CD4-positive, alpha-beta T cell treated with Interleukin-6 at 100 ng/mL for 8 hours (primary cell): ENCODE data around the gene GALK2.
"Not testable (repeated sequence)": the region's sequence is repeated elsewhere in the genome, so short reads cannot be mapped to it uniquely, and the experiment has no call there.

Experiments
- DNase-seq: peaks from one replicate; pipeline ENCODE4 v3.0.0-alpha.2; 2020; ENCODE audit warnings: mixed read lengths, low spot score

Gene GALK2

DNA sequence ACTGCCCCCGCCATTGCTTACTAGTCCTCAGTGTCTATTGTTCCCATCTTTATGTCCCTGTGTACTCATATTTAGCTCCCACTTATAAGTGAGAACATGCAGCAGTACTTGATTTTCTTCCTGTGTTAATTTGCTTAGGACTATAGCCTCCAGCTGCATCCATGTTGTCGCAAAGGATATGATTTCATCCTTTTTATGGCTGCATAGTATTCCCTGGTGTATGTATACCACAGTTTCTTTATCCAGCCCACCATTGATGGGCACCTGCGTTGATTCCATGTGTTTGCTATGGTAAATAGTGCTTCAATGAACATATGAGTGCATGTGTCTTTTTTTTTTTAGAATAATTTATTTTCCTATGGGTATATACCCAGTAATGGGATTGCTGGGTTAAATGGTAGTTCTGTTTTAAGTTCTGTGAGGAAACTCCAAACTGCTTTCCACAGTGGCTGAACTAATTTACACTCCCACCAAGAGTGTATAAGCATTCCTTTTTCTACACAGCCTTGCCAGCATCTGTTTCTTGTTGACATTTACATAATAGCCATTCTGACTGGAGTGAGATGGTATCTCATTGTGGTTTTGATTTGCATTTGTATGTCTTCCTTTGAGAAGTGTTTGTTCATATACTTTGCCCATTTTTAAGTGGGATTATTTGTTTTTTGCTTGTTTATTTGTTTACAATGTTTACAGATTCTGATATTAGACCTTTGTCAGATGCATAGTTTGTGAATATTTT, 53.7 kb downstream of the GALK2 start:
- DNase-seq = no peak

DNA sequence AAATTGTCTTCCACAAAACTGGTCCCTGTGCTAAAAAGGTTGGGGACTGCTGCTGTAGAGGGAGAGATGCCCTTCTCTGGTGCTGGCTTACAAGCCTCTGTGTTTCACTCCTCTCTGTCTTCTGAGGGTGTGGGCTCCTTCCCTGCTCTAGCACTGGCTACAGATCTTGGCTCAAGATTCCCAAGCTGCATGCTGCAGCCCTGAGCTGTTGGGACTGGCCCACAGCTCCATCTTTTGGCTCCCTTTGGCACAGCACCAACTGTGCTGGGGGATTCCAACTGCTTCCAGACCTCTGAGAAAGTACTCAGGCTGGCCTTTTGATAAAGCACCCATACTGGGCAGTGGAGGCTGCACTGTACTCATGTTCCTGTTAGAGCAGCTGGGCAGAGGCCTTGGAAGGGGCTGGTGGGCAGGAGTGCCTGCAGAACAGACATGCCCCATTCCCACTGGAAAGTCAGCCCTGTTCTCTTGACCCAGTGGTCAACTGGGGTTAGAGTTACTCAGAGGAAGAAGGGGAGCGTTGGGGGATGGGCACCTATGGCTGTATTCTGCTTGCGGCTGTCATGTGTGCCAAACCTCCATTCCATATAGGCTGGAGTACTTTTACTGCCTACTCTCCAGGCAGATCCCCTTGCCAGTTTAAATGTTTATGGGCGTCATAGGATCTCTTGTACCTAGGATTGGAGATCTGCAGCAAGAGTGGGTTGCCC, 55.7 kb downstream of the GALK2 start:
- DNase-seq = no peak

GRCh38 chr15:49227602-49228001, 57.6 kb downstream of the GALK2 start:
- DNase-seq = no peak

DNA sequence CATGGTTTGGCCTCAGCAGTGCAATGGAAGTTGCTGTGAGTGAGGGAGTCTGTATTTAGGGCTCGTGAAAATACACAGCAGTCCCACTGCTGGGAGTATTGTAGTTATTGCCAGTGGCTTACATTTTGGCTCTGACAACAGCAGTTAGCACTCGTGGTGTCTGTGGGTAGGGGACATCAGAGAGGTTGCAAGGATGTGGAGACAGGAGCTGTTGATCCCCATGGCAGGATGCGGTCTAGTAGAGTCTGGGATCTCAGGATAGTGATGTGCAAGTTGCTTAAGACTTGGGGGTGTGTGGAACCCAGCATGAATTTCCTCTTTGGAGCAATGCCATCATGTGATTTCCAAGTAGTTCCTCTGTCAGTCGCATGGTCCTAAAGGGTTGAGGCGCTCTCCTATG, 59.9 kb downstream of the GALK2 start:
- no peak for DNase-seq

DNA sequence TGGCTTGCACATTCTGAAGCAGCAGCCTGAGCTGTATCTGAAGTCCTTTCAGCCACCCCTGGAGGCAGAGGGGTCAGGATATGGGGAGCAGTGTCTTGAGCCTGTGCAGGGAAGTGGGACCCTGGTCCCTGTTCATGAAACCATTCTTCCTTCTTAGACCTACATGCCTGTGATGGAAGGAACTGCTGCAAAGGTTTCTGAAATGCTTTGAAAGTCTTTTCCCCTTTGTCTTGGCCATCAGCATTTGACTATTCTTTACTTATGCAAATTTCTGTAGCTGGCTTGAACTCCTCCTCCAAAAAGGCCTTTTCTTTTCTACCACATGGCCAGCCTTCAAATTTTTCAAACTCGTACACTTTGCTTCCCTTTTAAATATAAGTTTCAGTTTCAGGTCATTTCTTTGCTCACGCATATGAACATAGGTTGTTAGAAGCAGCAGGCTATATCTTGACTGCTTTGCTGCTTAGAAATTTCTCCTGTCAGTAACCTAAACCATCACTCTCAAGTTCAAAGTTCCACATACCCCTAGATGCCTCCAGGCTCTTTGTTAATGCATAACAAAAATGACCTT, 62.3 kb downstream of the GALK2 start:
- DNase-seq = no peak

- DNase-seq = peak; percentile 35
Observed at GRCh38 chr15:49235446-49236124, 65.5 kb downstream of the GALK2 start.

- no peak for DNase-seq
Observed at GRCh38 chr15:49236869-49237268, 66.8 kb downstream of the GALK2 start.

DNA sequence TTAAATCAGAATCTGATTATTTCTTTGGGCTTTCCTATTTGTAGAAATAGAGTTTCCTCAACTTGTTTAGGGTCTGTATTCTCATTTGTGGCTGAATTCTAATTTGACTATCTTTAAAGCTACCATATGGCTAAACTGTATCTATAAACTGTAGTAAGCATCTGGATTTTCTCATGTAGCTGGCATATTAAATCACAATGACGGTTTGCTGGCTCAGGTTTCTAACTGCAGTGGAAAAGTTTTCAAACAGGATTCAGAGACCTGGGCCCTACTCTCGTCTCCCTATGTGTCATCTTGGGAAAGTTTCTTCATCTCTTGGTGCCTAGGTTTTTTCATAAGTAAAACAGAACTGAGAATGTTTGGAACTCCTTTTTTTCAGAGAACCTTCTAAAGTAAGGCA, 68.3 kb downstream of the GALK2 start:
- no peak for DNase-seq

- no peak for DNase-seq
Observed at GRCh38 chr15:49239105-49239504, 69.1 kb downstream of the GALK2 start.

GRCh38 chr15:49242820-49243219, 72.8 kb downstream of the GALK2 start:
- no peak for DNase-seq

- DNase-seq = no peak
Observed at GRCh38 chr15:49247556-49248110, 77.6 kb downstream of the GALK2 start.

DNA sequence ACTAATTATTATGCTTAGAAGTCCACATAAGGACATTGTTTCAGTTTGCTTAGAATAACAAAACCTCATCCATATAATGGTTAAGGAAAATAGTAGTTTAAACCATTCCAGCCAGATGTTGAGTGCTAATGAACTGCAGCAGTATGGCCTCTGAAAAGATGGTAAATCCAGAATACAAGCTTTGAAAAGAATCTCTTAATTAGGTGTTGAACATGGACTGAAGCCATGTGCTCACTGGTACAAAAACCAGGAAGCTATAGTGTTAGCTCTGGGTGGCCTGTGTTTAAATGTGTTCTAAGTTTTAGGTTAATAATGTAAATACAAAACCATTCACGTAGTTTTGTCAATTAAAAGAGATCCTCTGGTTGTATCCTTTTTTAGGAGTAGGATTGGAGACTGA, 78.2 kb downstream of the GALK2 start:
- DNase-seq = no peak

DNA sequence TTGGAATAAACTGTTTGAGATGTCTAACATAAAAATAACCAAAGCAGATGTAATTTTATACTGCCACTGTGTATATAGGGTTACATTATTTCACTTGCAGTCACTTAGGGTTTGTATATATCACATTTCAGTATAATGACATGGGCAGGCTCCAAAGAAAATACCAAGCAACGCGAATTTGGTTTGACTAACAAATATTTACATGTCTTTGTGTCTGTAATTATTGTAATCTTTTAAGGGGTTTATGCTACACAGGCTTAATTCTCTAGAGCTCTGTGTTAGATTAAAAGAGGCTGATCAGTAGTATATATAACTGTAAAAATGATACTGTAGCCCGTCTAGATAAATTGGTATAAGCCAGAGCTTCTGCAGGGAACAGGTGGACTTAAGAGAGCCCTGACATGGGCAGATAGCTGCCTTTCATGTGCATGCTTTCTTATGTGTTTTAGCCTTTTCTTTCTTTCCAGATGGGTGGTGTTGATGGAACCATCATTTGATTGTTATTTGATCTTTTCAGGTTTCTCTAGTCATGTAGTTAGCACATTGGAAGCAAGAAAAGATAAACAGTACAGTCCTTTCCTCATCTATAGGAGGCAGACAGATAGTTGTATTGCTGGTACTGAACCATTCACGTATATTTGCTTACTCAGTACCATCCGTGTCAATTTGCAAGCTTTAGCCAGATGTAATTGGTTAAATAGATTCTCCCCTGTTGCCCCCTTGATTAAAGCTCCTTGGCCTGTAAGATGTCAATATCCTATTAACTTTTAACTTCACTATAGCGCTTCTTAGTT, 86.1 kb downstream of the GALK2 start:
- no peak for DNase-seq

DNA sequence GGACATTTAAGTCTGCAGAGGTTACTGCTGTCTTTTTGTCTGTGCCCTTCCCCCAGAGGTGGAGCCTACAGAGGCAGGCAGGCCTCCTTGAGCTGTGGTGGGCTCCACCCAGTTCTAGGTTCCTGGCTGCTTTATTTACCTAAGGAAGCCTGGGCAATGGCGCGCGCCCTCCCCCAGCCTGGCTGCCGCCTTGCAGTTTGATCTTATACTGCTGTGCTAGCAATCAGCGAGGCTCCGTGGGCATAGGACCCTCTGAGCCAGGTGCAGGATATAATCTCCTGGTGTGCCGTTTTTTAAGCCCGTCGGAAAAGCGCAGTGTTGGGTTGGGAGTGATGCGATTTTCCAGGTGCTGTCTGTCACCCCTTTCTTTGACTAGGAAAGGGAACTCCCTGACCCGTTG, 95.1 kb downstream of the GALK2 start:
- DNase-seq = not testable (repeated sequence)

DNA sequence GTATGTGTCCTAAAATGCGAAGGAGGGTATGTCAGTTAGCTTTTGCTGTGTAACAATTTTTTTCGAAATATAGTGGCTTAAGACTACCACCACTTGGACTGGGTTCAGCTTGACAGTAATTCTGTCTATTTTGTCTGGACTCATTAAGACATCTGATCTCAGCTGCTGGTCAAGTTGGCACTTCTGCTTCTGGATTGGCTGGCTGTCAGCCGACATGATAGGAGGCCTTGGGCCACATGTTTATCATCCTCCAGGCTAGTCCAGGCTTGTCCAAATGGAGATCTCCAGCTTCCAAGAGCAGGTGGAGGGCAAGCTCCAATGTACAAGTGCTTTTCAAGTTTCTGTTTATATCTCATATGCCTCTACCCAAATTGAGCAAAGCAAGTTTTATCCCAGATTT, 95.9 kb downstream of the GALK2 start:
- no peak for DNase-seq

- no peak for DNase-seq
Observed at GRCh38 chr15:49270541-49271421, 100.7 kb downstream of the GALK2 start.

DNA sequence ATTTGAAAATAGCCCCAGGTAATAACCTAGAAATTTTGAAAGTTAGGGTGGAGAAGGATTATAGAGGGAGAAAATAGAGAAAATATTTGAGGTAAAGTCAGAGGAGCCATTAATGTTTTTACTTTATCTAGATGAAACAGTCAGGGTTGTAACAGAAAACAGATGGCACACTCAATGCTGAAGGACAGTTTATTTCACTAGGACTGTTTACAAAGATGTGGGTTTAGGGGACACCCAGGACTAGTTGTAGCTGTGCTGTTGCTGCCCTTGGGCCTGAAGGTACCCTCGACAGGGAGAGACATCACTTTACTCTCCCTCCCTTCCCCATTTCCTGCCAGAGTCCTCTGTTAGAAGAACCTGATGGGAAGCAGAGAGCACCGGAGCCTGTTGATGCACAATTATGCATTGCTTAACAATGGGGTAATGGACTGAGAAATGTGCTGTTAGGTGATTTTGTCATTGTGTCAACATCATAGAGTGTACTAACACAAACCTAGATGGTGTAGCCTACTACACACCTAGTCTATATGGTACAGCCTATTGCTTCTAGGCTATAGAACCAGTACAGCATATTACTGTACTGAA, 103.8 kb downstream of the GALK2 start:
- no peak for DNase-seq

DNA sequence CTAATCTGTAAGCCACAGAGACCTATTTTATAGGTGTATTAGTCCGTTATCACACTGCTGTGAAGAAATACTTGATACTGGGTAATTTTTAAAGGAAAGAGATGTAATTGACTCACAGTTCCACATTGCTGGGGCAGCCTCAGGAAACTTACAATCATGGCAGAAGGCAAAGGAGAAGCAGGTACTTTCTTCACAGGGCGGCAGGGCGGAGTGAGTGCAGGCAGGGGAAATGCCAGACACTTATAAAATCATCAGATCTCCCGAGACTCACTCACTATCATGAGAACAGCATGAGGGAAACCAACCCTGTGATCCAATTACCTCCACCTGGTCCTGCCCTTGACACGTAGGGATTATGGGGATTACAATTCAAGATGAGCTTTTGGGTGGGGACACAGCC, 108.7 kb downstream of the GALK2 start:
- no peak for DNase-seq

GRCh38 chr15:49279521-49280456, 109.7 kb downstream of the GALK2 start:
- DNase-seq = no peak
